NCI-H226 (cell line): ENCODE data around the gene DYNLT2B.
"Not testable (repeated sequence)": the region's sequence is repeated elsewhere in the genome, so short reads cannot be mapped to it uniquely, and the experiment has no call there.

Experiments used
- DNase-seq: peaks from one replicate; pipeline ENCODE4 v3.0.0-alpha.2; 2015

DYNLT2B gene

DNA sequence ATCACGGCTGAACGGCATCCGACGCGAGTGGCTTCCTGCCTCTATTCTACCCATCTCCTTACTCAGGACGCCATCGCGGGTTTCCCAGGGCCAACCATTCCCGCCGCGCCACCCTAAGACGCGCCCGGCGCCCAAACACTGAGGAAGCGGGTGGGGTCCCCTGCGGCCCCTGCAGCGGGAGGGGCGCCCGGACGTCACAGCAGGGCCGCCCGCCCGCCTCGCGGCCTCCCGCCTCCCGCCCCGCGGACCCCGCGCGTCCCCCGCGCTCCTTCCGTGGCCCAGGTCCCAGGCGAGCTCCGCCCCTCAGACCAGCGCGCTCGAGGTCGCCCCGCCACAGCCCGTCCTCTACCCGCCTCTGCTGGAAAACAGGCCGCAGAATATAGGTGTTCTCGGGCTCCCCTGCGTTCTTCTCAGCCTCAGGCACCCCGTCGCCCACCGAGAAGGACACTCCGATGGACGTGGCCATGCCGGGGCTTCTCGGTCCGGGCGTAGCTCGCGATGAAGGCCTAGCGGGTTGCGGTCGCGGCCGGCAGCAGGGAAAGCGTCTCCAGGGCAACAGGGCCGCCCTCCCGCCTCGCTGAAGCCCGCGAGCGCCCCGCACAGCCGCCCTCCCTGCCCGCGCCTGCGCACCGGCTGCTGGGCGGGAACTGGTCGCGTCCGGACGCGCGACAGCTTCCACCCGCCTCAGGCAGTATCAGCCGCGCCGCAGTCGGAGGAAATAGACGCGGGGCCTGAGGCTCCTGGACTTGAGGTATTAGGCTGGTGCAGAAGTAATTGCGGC is at the start of gene DYNLT2B:
Gene DYNLT2B (minus strand): TSS at position 554 of the 781 bp plus-strand sequence. CDS start 88 bp downstream, at position 466.
- peak; percentile 88 for DNase-seq

- no peak for DNase-seq
Measured at GRCh38 chr3:196365736-196366135, 47.7 kb upstream of the DYNLT2B start.

GRCh38 chr3:196360586-196360985 is 42.5 kb upstream of the DYNLT2B start:
- no peak for DNase-seq

GRCh38 chr3:196358540-196358939 is 40.5 kb upstream of the DYNLT2B start:
- DNase-seq, result not testable (repeated sequence)

GRCh38 chr3:196357905-196358304 is 39.9 kb upstream of the DYNLT2B start:
- no peak for DNase-seq

DNA sequence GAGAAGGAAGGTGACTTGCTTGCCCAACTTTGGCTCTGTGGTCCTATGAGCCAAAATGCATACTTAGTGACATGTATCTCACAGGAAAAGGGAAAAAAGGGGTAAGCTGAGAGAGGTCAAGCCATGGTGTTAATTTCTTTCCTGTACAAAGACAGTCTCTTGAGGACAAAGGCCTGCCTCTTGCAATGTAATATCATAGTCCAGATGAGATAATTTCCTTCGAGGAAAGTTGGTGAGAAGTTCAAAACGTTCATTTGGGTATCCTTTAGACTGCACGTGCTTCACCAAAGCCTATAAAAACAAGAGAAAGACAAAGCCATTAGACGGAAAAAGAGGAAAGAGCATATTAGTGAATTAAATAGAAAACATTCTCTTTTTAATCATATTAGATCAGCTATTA is 38.5 kb upstream of the DYNLT2B start:
- DNase-seq, result no peak

DNA sequence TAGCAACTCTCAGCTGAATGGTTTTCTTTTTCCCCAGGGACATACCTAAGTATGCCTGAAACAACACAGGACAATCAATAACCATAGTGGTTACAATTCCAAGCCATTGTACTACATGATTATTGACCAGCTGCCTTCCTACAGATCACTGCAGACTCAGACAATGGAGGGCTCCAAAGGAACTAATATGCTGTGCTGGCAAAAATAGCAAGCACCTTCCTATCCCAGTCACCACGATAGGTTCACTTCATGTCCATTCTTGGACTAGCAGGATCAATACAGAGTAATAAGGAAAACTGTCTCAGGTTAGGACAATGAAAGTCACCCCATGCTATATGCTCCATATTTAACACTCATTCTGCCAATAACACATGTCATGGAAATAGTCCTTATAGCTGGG is 37.6 kb upstream of the DYNLT2B start:
- no peak for DNase-seq

GRCh38 chr3:196354132-196354531 is 36.1 kb upstream of the DYNLT2B start:
- no peak for DNase-seq

GRCh38 chr3:196351541-196351940 is 33.5 kb upstream of the DYNLT2B start:
- DNase-seq, result no peak

DNA sequence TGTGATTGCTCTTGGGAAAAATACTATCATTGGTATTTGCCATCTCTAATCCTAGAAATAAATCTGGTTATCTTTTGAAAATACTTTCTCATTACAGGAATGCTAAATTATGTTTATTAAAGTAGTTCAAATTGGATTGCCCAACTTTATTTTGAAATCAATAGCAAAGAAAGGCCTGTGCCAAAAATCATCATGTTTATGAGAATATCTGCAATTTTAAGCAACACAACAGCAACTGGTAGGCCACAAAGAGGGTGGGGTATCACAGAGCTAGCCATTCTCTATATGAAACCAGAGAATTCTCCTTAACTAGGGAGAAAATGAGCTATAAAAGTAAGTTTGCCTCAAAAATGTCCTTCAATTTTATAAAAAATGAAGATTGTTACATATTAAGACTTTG is 32.0 kb upstream of the DYNLT2B start:
- no peak for DNase-seq

DNA sequence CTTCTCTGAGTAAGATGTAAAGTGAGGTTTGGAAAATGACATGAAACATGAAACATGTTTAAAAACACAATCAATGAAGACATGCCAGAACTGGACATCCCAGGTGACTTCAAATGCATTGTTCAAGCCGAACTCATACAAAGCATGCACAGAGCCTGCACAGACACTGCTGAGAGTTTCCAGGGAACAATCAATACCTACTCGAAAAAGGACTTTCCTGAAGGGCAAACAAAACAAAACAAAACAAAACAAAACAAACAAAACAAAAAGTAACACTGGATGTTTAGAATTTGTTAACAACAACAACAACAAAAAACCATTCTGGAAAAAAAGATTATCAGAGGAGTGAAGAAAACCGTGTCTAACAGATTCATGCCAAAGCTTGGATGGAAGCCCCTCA is 30.7 kb upstream of the DYNLT2B start:
- DNase-seq, result no peak

DNA sequence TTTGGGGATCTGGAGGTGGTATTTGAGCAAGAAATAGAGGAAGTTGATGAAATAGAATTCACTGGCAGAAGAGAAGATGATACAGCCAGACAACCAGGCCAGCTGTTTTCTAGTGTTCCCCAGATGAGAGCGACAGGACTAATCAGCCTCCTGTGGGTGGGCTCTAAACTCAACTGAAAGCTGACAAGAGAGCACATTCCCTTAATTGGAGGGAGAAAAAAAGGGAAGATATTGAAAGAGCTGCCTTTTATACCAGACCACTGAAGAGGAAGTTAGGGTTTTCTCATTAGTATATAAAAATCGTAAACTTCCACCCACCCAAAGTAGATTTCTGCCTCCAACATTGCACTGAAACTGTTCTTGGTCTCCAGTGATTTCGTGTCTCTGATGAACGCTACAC is 26.6 kb upstream of the DYNLT2B start:
- no peak for DNase-seq

- not testable (repeated sequence) for DNase-seq
Measured at GRCh38 chr3:196343917-196344316, 25.9 kb upstream of the DYNLT2B start.

DNA sequence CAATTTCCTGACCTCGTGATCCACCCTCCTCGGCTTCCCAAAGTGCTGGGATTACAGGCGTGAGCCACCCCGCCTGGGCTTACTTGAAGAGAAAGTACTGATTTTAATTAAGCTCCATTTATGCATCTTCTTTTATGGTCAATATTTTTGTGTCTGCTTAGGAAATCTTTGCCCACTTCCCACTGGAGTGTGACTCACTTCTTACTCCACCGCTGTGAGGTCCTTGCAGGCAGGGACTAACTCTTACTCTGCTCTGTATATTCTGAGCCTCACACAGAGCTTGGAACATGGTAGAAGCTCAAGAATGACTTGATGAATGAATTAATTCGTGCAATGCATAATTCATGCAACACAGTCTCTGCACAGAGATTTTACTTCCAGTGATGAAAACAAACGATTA is 23.1 kb upstream of the DYNLT2B start:
- DNase-seq, result peak; percentile 36

DNA sequence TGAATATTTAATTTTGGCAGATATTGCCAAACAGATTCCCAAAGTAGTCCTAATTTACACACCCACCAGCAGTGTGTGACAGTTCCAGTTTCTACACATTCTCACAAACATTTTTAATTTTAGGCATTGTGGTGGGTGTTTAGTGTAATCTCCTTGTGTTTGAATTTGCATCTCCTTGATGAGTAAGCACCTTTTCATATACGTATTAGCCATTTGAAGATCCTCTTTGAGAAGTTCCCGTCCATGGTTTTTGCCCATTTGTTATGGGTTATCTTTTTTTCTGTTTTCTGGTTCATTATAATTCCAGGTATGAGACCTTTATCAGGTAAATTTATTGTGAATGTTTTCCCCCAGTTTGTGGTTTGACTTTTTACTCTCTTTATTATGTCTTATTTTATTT is 22.4 kb upstream of the DYNLT2B start:
- DNase-seq, result no peak

DNA sequence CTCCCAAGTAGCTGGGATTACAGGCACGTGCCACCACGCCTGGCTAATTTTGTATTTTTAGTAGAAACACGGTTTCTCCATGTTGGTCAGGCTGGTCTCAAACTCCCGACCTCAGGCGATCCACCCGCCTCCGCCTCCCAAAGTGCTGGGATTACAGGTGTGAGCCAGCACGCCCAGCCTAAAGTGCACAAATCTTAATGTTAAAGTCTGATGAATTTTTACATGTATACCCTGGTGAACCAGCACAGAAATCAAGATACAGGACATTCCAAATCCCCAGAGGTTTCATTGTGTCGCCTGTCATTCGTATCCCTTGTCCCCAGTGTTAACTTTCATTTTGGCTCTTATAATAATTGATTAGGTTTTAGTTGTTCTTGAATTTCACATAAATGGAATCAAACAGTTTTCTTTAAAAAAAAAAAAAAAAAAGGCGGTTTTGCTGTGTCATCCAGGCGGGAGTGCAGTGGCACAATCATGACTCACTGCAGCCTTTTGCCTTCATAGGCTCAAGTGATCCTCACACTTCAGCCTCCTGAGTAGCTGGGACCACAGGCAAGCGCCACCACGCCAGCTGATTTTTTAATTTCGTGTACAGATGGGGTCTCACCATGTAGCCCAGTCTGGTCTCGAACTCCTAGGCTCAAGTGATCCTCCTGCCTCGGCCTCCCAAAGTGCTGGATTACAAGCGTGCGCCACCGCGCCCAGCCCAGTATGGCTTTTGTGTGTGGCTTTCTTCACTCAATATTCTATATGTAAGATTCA is 21.6 kb upstream of the DYNLT2B start:
- peak; percentile 18 for DNase-seq

DNA sequence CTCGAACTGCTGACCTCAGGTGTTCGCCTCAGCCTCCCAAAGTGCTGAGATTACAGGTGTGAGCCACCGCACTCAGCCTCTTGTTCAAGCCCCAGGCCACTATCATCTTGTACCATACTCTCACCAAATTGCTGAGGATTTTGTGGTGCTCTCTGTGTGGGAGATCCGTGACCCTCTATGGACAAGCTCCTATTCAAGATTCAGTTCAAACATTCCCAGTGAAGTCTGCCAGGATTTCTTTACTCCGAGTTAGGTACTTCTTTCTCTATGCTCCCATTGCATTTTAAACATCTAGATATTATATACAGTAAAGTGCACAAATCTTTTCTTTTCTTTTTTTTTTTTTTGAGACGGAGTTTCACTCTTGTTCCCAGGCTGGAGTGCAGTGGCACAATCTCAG is 21.0 kb upstream of the DYNLT2B start:
- DNase-seq, result no peak

DNA sequence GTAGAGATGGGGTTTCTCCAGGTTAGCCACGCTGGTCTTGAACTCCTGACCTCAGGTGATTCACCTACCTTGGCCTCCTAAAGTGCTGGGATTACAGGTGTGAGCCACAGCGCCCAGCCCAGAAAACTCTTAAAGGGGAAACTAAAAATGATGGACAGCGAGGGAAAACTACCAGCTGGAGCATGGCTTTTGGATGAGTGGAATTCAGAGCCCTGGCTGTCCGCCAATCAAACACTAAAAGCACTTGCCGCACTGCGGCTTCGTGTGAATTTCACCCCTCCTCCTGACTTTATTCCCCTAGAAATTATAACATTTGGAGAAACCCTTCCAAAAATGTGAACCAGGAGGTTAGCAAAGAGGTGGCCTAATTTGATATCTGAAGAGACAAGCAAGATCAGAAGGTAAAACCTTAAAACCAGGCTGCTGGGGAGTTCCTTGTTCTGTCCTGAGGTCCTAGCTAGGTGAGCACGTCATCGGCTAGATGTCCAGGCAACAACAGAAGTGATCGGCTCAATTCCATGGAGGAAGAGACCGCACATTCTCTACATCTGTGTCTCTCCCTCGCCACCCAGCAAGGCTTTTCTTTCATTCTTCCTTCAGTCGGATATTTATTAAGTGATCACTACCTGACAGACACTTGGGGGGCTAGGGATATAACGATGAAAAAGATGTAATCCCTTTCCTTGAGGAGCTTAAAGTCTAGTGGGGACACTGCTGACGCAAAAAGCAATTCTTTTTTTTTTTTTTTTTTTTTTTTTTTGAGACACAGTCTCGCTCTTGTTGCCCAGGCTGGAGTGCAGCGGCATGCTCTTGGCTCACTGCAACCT is 18.5 kb upstream of the DYNLT2B start:
- no peak for DNase-seq

GRCh38 chr3:196335503-196335948 is 17.5 kb upstream of the DYNLT2B start:
- DNase-seq, result no peak

- DNase-seq, result no peak
Measured at GRCh38 chr3:196334982-196335381, 16.9 kb upstream of the DYNLT2B start.

DNA sequence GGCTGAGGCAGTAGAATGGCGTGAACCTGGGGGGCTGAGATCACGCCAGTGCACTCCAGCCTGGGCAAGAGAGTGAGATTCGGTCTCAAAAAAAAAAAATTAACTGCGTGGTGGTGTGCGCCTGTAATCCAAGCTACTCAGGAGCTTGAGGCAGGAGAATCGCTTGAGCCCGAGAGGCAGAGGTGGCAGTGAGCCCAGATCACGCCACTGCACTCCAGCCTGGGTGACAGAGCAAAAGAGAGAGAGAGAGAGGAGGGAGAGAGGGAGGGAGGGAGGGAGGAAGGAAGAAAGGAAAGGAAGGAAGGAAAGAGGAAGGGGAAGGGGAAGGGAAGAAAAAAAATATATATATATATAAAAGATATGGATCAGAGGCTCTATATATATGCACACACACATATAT is 14.1 kb upstream of the DYNLT2B start:
- no peak for DNase-seq

DNA sequence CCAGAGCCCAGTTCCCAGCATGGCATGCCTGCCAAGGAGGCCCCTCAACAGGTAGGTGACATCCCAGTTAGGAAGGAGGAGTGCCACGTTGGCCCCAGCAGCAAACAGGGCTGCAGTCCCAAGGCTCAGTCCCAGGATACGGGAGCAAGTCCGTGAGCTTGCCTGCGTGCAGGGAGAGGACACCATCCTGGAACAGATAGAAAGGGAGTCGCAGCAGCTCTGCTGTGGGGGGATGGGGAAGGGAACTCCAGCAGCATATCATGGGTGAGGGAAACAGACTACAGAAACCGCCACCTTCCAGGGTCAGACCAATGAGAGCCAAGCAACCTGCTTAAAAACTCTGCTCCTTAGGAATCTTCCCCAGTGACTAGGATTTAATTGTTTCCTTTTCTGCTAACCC is 9.4 kb upstream of the DYNLT2B start:
- DNase-seq, result no peak

- DNase-seq, result no peak
Measured at GRCh38 chr3:196326936-196327335, 8.9 kb upstream of the DYNLT2B start.
